Activated CD4-positive, alpha-beta T cell treated with anti-CD3 and anti-CD28 coated beads, Interleukin-2, Interleukin-4, amounts not matched to agents 100 ng/mL and 50 ng/mL, durations not matched to agents 16 hours and 8 hours (primary cell): ENCODE results near the gene CHD1L.
"Not testable (repeated sequence)": the region's sequence is repeated elsewhere in the genome, so short reads cannot be mapped to it uniquely, and the experiment has no call there.

Experiments used
- DNase-seq: peaks from one replicate; pipeline ENCODE4 v3.0.0-alpha.2; 2020; ENCODE audit warnings: low spot score

Gene CHD1L

DNA sequence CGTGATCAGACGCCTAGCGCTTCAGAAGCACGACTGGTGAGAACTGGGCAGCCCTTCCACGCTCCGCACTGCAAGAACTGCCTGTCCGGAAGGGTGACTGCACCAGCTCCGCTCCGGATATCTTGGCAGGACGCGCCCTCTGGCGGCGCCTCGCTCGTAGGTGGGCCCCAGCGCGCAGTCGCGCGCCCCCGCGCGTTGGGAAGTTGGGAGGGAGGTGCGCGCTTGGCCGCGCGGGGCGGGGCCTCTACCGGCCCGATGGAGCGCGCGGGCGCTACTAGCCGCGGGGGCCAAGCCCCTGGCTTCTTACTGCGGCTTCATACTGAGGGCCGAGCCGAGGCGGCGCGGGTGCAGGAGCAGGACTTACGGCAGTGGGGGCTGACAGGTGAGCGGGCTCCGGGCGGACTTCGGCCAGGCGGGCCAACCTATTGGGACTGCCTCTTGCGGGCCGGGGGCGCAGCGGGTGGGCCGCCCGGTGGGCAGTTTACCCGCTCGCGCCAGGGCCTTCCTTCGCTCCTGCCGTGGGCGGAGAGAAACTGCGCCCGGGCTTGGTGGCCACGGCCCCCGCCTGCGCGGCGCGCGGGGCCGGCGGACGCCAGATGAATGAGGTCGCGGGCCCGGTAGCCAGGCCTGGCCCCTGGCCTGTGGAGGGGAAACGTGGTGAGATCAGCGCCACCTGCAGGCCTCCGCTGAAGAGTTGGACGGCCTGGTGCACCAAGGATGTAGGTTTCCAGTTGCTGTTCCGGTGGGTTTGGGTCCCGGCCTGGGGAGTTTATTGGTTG lies at the start of gene CHD1L:
Gene CHD1L, plus strand, starts transcription at position 236 of the 779 bp plus-strand sequence. Its CDS starts 20 bp downstream, at position 256.
- peak; percentile 95 for DNase-seq

DNA sequence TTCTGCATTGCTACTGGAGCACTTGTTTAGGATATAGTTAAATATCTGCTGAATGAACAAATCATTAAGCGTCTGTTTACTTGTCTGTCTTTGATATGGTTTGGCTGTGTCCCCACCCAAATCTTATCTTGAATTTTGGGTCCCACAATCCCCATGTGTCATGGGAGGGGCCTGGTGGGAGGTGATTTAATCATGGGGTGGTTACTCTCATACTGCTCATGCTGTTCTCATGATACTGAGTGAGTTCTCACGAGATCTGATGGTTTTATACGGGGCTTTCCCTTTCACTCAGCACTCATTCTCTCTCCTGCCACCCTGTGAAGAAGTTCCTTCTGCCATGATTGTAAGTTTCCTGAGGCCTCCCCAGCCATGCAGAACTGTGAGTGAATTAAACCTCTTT lies 45.2 kb upstream of the CHD1L start:
- DNase-seq, result not testable (repeated sequence)

DNA sequence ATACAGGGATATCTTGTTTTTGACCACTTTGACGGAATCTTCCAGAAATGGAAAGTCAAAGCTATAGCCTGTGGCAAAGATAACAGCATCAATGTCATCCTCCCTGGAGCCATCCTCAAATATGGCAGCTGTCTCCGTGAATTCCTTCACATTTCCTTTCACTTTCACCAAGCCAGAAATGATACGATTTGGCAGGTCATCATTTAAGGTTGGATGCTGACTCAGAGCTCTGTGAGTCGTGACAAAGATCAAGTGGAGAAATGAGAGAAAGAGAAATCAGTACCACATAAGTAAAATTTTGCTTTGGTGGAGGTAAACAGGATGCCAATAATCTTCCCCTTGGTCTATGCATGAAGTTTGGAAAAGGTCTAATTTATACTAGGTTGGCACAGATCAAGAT lies 41.2 kb upstream of the CHD1L start:
- no peak for DNase-seq

DNA sequence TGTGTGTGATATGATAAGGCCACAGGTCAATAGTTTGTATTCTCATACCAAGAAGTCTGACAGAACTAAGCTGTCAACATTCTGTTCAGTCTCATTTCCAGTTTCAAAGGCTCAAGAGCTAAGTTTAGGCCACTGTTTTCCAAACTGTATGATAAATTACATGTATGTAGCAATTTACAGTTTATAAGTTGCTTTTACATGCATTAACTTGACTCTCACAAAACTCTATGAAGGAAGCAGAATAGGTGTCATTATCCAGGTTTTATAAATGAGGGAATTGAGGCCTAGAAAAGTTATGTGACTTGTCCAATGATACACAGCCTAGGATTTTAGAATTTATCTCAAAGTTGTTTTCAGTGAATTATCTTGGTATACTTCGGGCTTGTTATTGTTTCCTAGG lies 40.7 kb upstream of the CHD1L start:
- DNase-seq, result no peak

DNA sequence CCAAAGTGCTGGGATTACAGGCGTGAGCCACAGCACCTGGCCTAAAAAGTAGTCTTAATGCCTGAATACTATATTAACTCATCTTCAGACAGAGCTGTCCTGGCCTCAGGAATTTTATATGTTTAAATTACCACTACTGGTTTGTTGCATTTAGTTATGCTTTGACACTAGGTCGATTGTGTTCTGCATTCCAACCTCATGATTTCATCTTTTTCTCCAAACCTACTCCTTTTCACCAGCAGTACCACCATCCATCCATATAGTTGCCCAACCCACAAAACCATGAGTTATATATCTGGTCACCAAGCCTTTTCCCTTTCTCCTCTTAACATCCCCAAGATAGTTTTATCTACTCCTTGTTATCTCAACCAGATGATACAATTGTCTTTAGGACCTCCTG lies 39.9 kb upstream of the CHD1L start:
- DNase-seq, result no peak

DNA sequence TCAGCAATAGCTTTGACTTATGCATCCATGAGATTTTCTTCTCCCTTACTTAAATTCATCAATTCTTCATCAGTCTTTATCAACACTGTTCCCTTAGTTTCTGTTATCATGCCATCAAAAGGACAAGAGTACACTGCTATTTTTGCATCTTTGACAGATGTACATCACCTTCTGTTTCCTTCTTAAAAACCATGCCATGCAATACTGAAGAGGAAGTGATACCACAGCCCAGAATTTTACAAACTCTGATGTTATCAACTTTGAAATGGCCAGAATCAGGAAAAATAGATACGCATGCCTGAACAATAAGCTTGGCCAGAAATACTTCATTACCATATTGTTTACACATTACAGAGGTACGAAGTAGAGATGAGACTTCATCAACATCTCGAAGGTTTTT lies 38.4 kb upstream of the CHD1L start:
- no peak for DNase-seq

DNA sequence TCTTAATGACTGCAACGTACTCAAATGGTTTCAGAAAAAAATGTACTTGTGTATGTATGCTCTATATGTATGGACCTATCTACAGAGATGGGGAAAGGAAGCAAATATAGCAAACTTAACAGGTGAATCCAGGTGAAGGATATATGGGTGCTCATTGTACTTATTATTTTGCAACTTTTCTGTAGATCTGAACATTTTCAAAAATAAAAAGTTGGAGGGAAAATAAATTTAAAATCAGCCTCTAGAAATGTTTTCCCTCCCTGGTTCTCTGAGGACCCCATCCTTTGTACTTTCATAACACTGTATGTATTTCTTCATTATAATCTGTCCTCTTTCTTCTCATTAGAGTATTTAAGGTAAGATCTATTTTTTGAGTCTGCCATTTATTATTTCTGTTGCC lies 35.3 kb upstream of the CHD1L start:
- no peak for DNase-seq

DNA sequence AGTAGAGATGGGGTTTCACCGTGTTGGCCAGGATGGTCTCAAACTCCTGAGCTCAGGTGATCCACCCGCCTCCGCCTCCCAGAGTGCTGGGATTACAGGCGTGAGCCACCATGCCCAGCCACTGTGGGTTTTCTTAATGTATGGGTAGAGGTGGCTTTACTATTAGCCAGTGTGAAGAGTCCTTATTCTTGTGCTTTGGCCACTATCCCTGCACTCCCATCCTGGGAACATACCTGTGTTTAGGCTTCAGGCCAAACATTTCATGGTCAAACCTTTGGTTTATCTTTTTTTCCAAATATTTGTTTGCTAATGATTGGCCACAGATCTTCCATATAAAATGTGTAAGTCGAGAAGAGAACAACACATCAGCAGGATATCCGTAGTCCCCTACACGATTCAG lies 33.9 kb upstream of the CHD1L start:
- no peak for DNase-seq

DNA sequence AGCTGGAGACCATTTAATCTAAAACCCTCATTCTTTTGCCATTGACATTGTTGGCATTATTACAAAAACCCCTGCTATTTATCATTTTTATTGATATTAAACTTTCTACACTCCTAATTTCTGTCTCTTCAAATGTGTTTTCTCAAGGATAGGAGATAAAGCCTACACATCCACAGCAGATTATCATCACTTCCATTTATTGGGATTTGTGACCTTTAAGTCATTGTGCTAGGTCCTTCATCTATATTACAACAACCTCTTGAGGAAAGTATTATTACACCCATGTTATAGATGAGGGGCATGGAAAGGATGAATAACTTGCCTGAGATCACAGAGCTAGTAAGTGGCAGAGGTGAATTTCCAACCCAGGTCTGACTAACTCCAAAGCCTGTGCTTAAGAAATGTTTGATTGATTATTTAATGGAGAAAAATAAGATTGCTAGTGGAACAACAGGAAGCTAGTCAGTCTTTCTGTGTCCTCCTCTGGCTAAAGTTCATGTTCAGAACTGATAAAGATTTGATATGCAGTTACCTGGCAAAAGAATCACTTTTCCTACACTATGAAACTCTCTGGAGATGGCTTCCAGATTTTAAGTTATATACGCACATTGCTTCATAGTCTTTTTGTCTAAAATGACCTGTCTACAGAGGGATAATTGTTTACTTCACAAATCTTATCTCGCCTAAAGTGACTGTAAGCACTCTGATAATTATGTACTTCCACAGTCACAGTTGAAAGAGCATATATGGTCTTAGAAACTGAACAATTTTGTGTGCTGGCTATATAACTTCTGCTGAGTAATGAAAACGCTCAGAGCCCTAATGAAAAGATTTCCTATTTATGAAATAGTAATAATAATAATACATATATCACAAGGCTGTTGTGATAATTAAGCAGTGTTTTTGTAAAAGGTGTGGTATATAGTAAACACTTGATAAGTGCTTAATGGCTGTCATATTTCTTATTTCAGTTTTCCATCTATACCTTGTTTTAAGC lies 32.4 kb upstream of the CHD1L start:
- no peak for DNase-seq

DNA sequence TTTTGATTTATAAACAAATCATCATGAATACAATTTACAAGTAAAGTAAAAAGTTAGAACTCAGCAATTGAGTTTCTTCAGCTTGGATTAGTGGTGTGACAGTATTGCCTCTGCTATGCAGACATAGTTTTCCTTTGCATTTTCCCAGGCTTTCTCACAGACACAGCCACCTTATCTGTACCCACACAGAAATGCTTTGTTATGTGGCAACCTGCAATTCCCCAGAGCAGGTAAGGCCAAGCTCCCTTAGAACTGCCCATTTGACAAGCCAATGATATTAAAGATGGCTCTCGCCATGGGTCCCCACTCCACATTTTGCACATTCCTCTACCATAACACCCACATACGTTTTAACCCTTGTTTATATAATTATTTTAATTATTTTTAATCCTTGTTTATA lies 31.5 kb upstream of the CHD1L start:
- no peak for DNase-seq

DNA sequence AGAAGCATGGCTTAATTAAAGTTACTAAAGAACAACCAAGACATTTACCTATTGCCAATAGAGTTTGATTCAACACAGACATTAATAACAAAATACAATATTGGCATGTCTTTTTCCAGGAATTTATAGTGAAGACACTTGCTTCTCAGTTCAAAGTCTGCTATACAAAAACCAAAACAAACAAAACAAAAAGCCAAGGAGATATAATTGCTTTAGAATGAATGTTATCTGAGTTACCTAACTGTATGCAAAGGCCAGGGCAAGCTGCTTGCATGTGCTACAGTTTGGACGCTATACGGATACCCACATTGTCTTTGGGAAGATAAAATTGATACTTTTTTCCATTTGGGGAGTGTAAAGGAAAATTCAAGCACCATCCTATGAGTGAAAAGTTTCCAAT lies 30.9 kb upstream of the CHD1L start:
- no peak for DNase-seq

DNA sequence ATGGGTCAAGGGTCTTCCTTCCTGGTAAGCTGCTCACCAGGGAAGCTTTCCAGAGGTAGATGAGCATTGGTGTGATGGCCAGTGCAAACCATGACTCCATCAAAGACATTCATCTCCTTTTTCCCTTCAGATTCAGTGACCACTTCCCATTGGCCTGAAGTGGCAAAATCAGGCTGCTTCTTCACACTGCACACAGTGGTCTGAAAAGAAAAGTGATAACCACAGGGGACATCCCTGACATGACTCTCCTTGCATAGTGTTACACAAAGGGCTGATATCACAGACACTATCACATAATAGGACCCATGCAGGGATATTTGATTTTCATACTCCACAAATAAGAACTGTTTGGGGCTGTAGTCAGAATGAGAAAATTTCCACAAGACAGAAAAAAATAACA lies 29.2 kb upstream of the CHD1L start:
- DNase-seq, result no peak

DNA sequence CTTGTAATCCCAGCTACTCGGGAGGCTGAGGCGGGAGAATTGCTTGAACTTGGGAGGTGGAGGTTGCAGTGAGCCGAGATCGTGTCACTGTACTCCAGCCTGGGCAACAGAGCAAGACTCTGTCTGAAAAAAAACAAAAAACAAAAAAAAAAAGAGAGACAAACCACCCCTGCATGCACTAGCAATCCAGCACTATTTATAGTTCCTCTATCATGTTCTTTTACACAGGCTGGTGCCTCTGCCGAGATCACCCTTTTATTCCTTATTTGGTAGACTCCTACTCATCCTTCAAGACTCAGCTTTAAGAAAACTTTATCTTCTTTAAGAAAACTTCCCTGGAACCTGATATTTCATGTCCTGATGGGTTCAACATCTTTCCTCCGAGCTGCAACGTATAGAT lies 28.2 kb upstream of the CHD1L start:
- DNase-seq, result no peak

DNA sequence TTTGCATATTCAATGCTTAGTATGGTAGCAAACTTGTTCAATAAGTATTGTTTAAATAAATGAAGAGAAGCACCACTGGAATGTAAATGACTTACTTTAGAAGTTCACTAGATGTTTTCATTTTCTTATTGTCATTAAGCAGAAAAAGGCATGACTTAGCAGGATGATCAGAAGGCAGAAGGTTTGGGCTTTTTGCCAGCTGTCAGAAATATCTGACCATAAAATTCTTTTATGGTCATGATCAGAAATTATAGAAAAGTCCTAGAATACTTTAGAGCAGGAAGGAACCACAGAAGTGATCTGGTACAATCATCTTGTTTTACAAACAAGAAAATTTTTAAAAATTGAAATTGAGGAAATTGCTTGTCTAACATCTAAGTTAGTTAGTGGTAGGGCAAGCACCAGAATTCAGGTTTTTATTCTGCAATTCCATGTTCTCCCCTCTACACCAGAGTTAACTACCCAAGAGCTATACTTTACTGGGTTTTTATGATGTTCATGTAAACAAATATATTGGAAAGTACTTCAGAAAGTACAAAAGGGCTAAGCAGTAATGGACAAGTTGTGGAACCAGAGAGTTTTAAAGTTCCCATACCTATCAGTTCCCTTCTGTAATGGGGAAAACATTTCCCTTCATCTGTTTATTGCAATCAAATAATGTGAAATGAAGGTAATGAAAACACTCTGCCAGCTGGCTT lies 27.5 kb upstream of the CHD1L start:
- DNase-seq, result no peak

DNA sequence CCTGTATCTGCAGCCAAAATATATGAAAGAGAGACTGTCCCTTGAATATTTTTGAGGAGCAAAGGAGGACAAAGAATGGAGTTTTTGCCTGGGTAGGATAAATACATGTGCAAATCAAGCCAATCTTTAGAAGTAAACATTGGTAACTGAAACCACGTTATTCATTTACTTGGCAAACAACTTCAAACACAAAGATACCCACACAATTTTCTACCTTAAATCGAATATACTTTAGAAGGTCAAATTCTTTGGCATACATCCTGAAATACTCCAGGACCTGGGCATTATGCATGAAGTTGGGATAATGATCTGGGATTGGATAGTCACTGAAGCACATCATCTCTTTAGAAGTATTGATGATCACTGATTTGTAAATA lies 27.0 kb upstream of the CHD1L start:
- DNase-seq, result no peak

DNA sequence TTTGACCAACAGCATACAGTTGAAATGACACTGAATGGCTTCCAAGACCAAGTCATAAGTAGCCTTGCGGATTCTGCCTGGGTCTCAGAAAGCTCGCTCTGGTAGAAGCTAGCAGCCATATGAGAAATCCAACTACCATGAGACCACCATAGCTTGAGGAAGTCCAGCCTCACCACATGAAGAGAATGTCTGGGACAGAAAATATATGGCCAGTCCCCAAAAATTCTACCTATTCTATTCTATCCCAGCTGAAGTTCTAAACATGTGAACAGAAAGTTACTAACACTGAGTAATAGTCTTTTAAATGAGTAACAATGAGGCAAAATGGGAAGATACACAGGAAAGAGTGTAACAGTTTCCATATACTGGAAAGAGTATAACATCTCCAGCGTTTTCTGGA lies 26.4 kb upstream of the CHD1L start:
- no peak for DNase-seq

DNA sequence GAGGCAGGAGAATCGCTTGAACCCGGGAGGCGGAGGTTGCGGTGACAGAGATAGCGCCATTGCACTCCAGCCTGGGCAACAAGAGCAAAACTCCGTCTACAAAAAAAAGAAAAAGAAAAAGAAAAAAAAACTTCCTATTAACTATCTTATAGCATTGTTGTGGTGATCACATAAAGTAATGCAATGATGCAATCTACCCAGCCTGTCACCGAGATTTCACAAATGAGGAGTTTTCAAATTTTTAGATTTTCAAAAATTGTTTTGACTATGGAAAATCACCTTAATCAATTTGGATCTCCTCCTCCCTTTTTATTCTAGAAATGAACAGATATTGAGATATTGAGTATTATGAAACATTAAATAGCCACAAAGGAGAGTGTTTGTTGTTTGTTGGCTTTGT lies 25.3 kb upstream of the CHD1L start:
- no peak for DNase-seq

DNA sequence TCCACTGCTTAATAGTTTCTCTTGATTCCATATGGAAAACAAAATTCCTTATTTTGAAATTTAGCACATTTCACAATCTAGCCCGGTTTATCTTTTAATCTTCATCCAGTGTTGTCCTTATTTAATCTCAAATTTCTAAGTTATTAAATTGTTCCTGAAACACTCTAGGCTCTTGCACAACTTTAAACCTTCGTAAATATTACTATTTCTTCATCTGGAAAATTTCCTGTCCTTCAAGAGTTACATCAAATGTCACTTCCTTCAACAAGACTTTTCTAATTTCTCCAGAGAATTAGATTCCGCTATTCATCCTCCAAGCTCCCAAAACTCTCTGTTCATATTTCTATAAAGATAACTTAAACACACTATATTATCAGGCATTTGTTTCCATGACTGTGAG lies 23.9 kb upstream of the CHD1L start:
- DNase-seq, result no peak

DNA sequence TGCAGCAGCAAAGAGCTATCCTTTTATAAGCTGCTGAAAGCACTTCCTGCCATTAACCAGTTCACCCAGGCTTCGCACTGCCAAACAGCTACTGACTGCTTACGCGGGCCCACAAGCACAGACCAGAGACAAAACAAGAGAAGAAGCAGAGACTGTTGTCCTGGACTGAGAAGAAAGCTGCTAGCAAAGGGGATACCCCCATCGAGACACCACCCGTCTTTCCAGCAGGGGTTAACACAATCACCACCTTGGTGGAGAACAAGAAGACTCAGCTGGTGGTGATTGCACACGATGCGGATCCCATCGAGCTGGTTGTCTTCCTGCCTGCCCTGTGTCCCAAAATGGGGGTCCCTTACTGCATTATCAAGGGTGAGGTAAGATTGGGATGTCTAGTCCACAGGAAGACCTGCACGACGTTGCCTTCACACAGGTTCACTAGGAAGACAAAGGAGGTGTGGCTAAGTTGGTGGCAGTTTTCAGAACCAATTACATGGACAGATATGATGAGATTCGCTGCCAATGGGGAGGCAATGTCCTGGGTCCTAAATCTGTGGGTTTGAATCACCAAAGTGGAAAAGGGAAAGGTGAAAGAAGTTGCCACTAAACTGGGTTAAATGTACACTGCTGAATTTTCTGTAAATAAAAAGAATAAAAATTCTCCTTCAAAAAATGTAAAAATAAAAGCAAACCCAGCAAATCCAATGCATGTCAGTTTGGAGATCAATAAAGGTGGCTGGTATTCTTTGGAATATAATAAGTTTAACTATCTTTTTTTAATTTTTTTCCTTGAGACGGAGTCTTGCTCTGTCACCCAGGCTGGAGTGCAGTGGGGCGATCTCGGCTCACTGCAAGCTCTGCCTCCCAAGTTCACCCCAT lies 18.5 kb upstream of the CHD1L start:
- no peak for DNase-seq

DNA sequence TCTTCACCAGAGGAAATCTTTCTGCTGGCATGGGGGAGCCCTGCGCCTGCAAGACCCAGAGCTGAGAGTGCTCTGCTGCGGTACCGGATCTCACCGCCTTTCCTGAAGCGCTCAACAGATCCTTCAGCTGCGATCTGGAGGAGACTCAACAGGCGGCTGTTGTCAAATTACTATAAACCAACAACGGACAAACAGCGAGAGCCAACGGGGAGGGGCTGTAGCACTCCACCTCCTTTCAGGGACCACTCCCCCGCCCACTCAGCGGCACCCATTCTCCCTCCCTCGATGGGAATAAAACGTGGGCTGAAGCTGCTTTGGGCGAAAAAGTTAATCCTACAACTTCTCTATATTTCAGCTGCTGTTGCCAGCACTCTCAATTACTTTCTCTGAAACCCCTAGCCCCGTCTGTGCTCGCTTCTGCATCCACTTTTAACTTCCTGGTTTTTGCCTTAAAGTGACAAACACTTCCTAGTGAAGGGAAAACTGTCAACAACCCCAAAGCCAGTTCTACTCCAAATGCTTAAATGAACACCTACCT lies 17.2 kb upstream of the CHD1L start, which contains the start of gene FMO5:
Gene FMO5, minus strand, starts transcription at position 147 of the 538 bp plus-strand sequence. CDS start 310 bp downstream, outside the sequence.
- peak; percentile 49 for DNase-seq

DNA sequence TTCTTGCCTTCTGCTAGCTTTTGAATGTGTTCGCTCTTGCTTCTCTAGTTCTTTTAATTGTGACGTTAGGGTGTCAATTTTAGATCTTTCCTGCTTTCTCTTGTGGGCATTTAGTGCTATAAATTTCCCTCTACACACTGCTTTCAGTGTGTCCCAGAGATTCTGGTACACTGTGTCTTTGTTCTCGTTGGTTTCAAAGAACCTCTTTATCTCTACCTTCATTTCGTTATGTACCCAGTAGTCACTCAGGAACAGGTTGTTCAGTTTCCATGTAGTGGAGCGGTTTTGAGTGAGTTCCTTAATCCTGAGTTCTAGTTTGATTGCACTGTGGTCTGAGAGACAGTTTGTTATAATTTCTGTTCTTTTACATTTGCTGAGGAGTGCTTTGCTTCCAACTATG lies 11.5 kb upstream of the CHD1L start:
- not testable (repeated sequence) for DNase-seq
